Ascending aorta (tissue), 2 donors: ENCODE results near the gene STAG2. TPM values are rescaled to one million over a fixed set of nuclear protein-coding genes. Genes with fewer than 3 reads are reported as not detected.
"Not testable (repeated sequence)": the region's sequence is repeated elsewhere in the genome, so short reads cannot be mapped to it uniquely, and the experiment has no call there.

Source experiments
- DNase-seq, 2 donors: peaks; one replicate each; pipeline ENCODE4 v3.0.0-alpha.2; 2019; ENCODE audit warnings: low spot score in 2 of 2
- H3K27ac ChIP-seq, 2 donors: fragments of 200-600 bp; sonication (generic); one replicate each; pipeline ENCODE4 v1.5.1; 2016 to 2017; ENCODE audit warnings: mild to moderate bottlenecking in 1 of 2
- H3K27me3 ChIP-seq: fragments of 200-600 bp; sonication (generic); one replicate; pipeline ENCODE4 v1.5.1; 2017
- H3K36me3 ChIP-seq, 2 donors: fragments of 200-600 bp; sonication (generic); one replicate each; pipeline ENCODE4 v1.5.1; 2016
- H3K4me1 ChIP-seq, 2 donors: fragments of 200-600 bp; sonication (generic); one replicate each; pipeline ENCODE4 v1.5.1; 2016 to 2017; ENCODE audit warnings: mild to moderate bottlenecking in 1 of 2
- H3K4me3 ChIP-seq, 2 donors: fragments of 200-600 bp; sonication (generic); one replicate each; pipeline ENCODE4 v1.5.1; 2016 to 2017; ENCODE audit warnings: mild to moderate bottlenecking in 1 of 2
- H3K9me3 ChIP-seq, 2 donors: fragments of 200-600 bp; sonication (generic); one replicate each; pipeline ENCODE4 v1.5.1; 2016
- CTCF ChIP-seq, 3 experiments: fragments of 200-600 bp in 2 of 3; fragments of 450-650 bp in 1 of 3; sonication (generic) in 2 of 3; IDR thresholded peaks; one replicate each; pipeline ENCODE4 v1.5.1; 2016 to 2019; ENCODE audit warnings: antibody characterized with exemption in 3 of 3, mild to moderate bottlenecking in 1 of 3, moderate library complexity in 1 of 3
- intact Hi-C: fragments of 100-400 bp; cut with DNase I; formaldehyde crosslinking; loops from one replicate; pipeline ENCODE4 v1.15.1; 2023
- total RNA-seq: library from RNA; depleted of rRNA; stranded (reverse); fragments of >200 nt; gene quantifications from one replicate; pipeline ENCODE4 v1.1.0, GENCODE V29; 2016

Gene STAG2
- total RNA-seq, 1 donor from 2014 or later, result 22.7 TPM

- Histone ChIP-seq H3K27ac (no peak overlapping the region), H3K9me3 (no peaks in the 10 kb centered on the region), H3K27me3 (no peaks in the 10 kb centered on the region), H3K4me3 (no peak overlapping the region), H3K4me1 (no peaks in the 10 kb centered on the region), H3K36me3 (no peaks in the 10 kb centered on the region)
- DNase-seq, result no peak
- intact Hi-C loops, result no loop called here
- no peak for TF ChIP-seq CTCF (IDR thresholded peaks at IDR 0.05)
Observed at GRCh38 chrX:123924186-123924585, 37.3 kb upstream of the STAG2 start.

- no peak overlapping the region for H3K27ac ChIP-seq
- no peak for DNase-seq
- H3K4me3 ChIP-seq, result no peak overlapping the region
- H3K9me3 ChIP-seq, result no peaks in the 10 kb centered on the region
- no peaks in the 10 kb centered on the region for H3K36me3 ChIP-seq
- intact Hi-C loops, result no loop called here
- no peaks in the 10 kb centered on the region for H3K27me3 ChIP-seq
- H3K4me1 ChIP-seq, result no peaks in the 10 kb centered on the region
- TF ChIP-seq CTCF (IDR thresholded peaks at IDR 0.05), result no peak
Observed at GRCh38 chrX:123927845-123928244, 33.7 kb upstream of the STAG2 start.

GRCh38 chrX:123932055-123932454, 29.5 kb upstream of the STAG2 start:
- intact Hi-C loops, H3K4me3 ChIP-seq, H3K9me3 ChIP-seq, H3K4me1 ChIP-seq, H3K27ac ChIP-seq, H3K36me3 ChIP-seq, H3K27me3 ChIP-seq, DNase-seq: not testable (repeated sequence)

GRCh38 chrX:123943074-123943473, 18.4 kb upstream of the STAG2 start:
- H3K9me3 ChIP-seq, result no peaks in the 10 kb centered on the region
- no peak overlapping the region for H3K27ac ChIP-seq
- H3K4me1 ChIP-seq, result no peaks in the 10 kb centered on the region
- TF ChIP-seq CTCF (IDR thresholded peaks at IDR 0.05), result no peak
- no peaks in the 10 kb centered on the region for H3K36me3 ChIP-seq
- H3K4me3 ChIP-seq, result no peak overlapping the region
- intact Hi-C loops, result no loop called here
- DNase-seq, result no peak
- no peaks in the 10 kb centered on the region for H3K27me3 ChIP-seq

GRCh38 chrX:123943488-123943887, 18.0 kb upstream of the STAG2 start:
- H3K27me3 ChIP-seq, result no peaks in the 10 kb centered on the region
- H3K4me3 ChIP-seq, result no peak overlapping the region
- intact Hi-C loops, result no loop called here
- H3K27ac ChIP-seq, result no peak overlapping the region
- TF ChIP-seq CTCF (IDR thresholded peaks at IDR 0.05), result no peak
- no peak for DNase-seq
- H3K36me3 ChIP-seq, result no peaks in the 10 kb centered on the region
- no peaks in the 10 kb centered on the region for H3K9me3 ChIP-seq
- H3K4me1 ChIP-seq, result no peaks in the 10 kb centered on the region

GRCh38 chrX:123949846-123950245, 11.7 kb upstream of the STAG2 start:
- H3K36me3 ChIP-seq, result no peaks in the 10 kb centered on the region
- H3K4me1 ChIP-seq, result no peaks in the 10 kb centered on the region
- no peak overlapping the region for H3K27ac ChIP-seq
- intact Hi-C loops, result no loop called here
- H3K27me3 ChIP-seq, result no peaks in the 10 kb centered on the region
- no peaks in the 10 kb centered on the region for H3K9me3 ChIP-seq
- no peak overlapping the region for H3K4me3 ChIP-seq
- DNase-seq, result no peak
- TF ChIP-seq CTCF (IDR thresholded peaks at IDR 0.05), result no peak
